ENCODE data around the gene POLR2A. TPM values are rescaled to one million over a fixed set of nuclear protein-coding genes. Genes with fewer than 3 reads are reported as not detected.

POLR2A gene
- total and polyA plus RNA-seq, 2 of the 13 experiments (the other 11 are each of a cell fraction or from before 2014, with no cell fraction given), result 17.8 to 18.3 TPM

DNA sequence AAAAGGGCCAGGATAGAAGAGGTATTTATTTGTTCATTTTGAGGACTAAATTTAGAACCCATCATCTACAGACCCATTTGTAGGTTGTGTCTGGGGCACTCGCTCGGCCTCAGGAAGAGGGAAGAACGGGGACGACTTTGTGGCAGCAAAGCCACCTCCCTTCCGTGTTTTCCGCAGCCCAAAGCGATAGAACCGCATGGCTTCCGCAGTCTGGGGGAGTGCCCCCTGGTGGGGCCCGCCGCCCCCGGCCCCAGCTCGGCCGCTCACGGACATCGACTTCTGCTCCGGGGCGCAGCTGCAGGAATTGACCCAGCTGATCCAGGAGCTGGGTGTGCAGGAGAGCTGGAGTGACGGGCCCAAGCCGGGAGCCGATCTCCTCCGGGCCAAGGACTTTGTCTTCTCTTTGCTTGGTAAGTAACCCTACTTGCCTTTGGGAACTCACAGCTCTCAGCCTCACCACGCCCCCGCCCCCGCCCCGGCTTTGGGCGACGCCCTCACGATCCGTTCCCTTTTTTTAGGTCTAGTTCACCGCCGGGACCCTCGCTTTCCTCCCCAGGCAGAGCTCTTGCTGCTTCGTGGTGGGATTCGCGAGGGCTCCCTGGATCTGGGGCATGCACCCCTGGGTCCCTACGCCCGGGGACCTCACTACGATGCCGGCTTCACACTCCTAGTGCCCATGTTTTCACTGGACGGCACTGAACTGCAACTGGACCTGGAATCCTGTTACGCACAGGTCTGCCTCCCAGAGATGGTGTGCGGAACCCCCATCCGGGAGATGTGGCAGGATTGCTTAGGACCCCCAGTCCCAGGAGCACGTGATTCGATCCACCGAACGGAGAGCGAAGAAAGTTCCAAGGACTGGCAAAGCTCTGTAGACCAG, 48.2 kb upstream of the POLR2A start (continued):
- TF ChIP-seq, protein P1, sequence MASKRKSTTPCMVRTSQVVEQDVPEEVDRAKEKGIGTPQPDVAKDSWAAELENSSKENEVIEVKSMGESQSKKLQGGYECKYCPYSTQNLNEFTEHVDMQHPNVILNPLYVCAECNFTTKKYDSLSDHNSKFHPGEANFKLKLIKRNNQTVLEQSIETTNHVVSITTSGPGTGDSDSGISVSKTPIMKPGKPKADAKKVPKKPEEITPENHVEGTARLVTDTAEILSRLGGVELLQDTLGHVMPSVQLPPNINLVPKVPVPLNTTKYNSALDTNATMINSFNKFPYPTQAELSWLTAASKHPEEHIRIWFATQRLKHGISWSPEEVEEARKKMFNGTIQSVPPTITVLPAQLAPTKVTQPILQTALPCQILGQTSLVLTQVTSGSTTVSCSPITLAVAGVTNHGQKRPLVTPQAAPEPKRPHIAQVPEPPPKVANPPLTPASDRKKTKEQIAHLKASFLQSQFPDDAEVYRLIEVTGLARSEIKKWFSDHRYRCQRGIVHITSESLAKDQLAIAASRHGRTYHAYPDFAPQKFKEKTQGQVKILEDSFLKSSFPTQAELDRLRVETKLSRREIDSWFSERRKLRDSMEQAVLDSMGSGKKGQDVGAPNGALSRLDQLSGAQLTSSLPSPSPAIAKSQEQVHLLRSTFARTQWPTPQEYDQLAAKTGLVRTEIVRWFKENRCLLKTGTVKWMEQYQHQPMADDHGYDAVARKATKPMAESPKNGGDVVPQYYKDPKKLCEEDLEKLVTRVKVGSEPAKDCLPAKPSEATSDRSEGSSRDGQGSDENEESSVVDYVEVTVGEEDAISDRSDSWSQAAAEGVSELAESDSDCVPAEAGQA (IDR thresholded peaks at IDR 0.05; ENCODE audit: low read depth), result no peak
- TF ChIP-seq, protein P1 (CRISPR knock-in tag; IDR thresholded peaks at IDR 0.05; ENCODE audit: borderline replicate concordance), result no peak
- TF ChIP-seq ZNF761 (CRISPR knock-in tag; conservative IDR thresholded peaks at IDR 0.05) (no peak), ZNF614 (CRISPR knock-in tag; IDR thresholded peaks at IDR 0.05; ENCODE audit: borderline replicate concordance) (no peak), ZNF839 (CRISPR knock-in tag; IDR thresholded peaks at IDR 0.05; ENCODE audit: borderline replicate concordance) (no peak), RBFOX2 (IDR thresholded peaks at IDR 0.05; ENCODE audit: low read depth, low read length) (0 out of 2 replicates have a peak, but pooled peaks have one; percentile 45), RFXANK (CRISPR knock-in tag; IDR thresholded peaks at IDR 0.05) (no peak), ZBTB8A (CRISPR knock-in tag; IDR thresholded peaks at IDR 0.05; ENCODE audit: borderline replicate concordance, low read depth) (no peak), SKIL (CRISPR knock-in tag; IDR thresholded peaks at IDR 0.05; ENCODE audit: borderline replicate concordance) (no peak), ZC3H4 (CRISPR knock-in tag; IDR thresholded peaks at IDR 0.05; ENCODE audit: borderline replicate concordance) (no peak), ZNF431 (CRISPR knock-in tag; IDR thresholded peaks at IDR 0.05; ENCODE audit: borderline replicate concordance, low read depth) (no peak), DMAP1 (CRISPR knock-in tag; IDR thresholded peaks at IDR 0.05) (no peak), ZNF800 (CRISPR knock-in tag; IDR thresholded peaks at IDR 0.05) (no peak), ZNF230 (CRISPR knock-in tag; IDR thresholded peaks at IDR 0.05) (no peak), ZNF607 (CRISPR knock-in tag; IDR thresholded peaks at IDR 0.05; ENCODE audit: borderline replicate concordance) (peak; percentile 38; the same call in 1 of the 2 replicates), ZMYM3 (CRISPR knock-in tag; IDR thresholded peaks at IDR 0.05) (no peak), HNRNPH1 (optimal IDR thresholded peaks at IDR 0.05; ENCODE audit: low read depth, low read length) (no peak)
- TF ChIP-seq, protein P2, sequence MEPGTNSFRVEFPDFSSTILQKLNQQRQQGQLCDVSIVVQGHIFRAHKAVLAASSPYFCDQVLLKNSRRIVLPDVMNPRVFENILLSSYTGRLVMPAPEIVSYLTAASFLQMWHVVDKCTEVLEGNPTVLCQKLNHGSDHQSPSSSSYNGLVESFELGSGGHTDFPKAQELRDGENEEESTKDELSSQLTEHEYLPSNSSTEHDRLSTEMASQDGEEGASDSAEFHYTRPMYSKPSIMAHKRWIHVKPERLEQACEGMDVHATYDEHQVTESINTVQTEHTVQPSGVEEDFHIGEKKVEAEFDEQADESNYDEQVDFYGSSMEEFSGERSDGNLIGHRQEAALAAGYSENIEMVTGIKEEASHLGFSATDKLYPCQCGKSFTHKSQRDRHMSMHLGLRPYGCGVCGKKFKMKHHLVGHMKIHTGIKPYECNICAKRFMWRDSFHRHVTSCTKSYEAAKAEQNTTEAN (CRISPR knock-in tag; conservative IDR thresholded peaks at IDR 0.05), result no peak

Measured in HepG2 (cell line).